Measurements from ENCODE around the gene NCS1.

Gene NCS1

DNA sequence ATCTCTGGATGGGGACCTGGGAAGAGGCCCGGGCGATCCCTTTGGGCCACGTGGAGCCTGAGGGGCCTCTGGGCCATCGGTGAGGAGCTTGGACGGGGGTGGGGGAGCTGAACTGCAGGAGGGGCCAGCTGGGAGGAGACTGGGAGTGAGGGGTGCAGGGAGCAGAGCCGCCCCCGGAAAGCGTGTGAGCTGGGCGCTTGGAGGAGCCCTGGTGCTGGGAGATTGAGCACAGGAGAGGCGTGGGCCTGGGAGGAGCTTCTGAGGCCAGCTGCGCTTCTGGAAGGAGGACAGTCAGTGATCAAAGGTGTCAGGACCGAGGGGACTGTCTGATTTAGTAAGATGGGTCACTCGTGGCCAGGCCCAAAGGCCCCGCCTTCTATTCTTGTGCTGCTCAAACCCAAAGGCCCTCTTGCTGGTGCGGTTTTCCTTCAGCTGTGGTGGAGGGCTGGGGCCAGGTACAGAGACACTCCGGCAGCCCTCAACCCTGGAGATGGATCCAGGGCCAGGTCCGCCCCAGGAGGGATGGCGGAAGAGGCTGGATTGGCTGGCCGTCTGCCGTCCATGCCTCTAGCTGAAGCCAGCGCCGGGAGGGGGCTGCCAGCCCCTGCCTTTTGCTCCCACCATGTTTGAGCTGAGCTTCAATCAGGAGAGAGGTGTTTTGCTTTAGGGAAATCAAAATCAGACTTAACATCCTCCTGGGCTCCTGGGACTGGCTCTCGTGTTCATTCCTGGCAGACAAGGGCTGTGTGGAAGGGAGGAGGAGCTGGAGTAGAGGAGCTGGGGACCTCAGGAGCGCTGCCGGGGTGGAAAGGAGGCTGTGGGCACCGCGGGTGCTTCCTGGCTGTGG, 21.6 kb downstream of the NCS1 start:
- DNase-seq (ENCODE audit: low read depth in 2 of 2) = no peak

GRCh38 chr9:130194378-130194932, 22.3 kb downstream of the NCS1 start:
- no peak for DNase-seq (ENCODE audit: low read depth in 2 of 2)

DNA sequence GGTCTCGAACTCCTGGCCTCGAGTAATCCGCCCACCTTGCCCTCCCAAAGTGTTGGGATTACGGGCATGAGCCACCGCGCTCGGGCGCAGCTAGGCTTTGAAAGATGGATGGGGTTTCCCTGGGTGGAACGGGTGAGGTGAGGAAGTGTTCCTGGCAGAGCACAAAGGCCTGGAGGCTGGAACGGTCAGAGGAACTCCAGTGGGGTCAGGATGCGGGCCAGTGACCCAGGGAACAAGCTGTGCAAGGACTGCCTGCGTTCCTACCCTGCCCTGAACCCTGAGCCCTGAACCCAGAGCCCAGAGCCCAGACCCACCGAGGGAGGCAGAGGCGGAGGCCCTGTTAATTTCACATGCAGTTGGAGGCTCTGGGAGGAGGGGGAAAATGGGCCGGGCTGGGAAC, 23.4 kb downstream of the NCS1 start:
- DNase-seq (ENCODE audit: low read depth in 2 of 2) = no peak

DNA sequence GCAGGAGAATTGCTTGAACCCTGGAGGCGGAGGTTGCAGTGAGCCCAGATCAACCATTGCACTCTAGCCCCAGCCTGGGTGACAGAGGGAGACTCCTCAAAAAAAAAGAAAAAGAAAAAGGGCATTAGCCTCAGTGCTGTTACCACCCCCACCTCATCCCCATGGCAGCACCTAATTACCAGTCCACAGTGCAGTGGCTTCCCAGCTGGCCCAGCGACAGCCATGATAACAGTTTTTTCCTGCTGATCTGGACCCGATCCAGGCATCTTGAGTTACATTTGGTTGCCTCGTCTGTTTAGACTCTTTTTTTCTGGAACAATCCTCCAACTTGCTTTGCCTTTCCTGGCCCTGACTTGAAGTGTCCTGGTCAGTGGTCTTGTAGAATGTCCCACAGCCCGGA, 24.4 kb downstream of the NCS1 start:
- no peak for DNase-seq (ENCODE audit: low read depth in 2 of 2)

DNA sequence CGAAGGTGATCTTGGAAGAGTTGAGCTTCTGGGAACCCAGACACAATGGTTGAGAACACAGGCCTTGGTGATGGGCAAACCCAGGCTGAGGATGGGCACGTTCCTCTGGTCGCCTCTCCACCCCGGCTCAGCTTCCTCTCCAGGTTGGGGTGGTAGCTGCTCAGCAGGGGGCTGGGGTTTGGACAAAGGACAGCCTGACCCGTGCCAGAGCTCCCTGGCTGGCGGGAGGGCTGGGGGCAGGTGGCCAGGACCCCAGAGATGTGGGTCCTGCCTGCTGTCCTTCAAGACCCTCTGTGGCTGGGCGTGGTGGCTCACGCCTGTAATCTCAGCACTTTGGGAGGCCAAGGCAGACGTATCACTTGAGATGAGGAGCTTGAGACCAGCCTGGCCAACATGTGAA, 25.2 kb downstream of the NCS1 start:
- no peak for DNase-seq (ENCODE audit: low read depth in 2 of 2)

DNA sequence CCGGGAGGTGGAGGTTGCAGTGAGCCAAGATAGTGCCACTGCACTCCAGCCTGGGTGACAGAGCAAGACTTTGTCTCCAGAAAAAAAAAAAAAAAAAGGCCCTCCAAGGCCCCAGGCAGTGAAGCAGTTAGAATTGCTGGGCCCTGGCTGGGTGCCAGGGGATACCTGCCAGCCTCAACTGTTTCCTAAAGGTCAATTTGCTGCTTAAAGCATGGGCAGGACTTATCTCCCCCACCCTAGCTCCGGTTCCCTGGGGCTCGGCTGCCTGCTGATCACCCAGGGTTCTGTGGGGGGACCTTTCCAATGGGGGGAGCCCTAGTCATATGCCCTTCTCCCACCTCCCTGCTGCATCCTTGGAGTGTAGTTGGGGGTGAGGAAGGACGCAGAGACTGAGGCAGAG, 25.7 kb downstream of the NCS1 start:
- DNase-seq (ENCODE audit: low read depth in 2 of 2) = no peak

- no peak for DNase-seq (ENCODE audit: low read depth in 2 of 2)
Observed at GRCh38 chr9:130198501-130199179, 26.4 kb downstream of the NCS1 start.

DNA sequence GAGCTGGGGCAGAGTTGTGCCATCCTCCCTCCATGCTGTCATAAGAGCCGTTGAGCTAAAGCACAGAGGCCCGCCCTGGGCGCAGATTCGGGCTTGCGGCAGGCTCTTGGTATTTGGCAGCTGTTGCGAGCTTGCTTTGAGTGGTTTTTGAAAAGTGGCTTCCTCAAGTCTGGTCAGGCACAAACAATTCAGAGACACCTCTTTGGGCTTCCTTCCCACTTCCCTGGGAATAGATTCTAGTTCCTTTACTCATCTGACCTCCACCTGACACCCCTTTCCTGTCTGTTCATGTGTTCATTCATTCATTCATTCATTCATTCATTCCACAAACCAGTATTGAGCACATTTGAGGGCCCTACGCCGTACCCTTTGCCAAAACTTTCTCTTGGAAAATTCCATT, 27.4 kb downstream of the NCS1 start:
- no peak for DNase-seq (ENCODE audit: low read depth in 2 of 2)

DNA sequence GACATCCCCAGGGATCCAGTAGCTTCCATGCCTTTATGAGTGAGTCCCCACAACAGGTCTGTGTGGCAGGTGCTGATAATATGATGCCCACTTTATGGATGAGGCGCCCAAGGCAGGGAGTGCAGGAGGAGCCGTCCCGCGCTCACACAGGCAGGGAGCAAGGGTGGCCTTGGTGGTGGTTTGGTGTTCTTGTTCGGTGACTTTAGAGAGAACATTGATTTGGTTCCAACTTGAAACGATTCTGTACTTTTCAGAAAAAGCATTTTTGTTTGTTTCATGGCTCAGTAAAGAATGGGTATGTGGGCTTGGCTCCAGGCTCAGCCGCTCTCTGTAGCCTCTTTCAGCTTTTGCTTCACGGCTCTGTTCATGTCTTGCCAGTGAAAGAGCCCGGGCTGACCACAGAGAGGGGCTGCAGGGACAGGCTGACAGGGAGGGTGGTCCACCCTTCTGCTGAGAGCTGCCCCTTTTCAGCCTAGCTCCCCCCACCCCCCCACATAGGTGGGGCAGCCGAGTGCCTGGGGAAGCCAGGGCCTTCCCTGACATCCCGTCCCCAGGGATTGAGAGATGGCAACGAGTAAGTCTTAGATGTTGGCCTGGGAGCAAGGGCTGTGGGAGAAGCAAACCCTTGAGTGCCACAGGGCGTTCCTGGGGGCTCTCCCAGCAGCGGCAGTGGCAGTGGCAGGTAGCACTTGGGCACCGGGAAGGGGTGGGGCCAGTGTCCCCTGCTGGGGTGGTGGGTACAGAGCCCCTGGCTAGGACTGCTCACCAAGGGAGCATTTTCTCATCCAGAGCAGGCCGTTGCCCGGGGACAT, 28.0 kb downstream of the NCS1 start:
- no peak for DNase-seq (ENCODE audit: low read depth in 2 of 2)

DNA sequence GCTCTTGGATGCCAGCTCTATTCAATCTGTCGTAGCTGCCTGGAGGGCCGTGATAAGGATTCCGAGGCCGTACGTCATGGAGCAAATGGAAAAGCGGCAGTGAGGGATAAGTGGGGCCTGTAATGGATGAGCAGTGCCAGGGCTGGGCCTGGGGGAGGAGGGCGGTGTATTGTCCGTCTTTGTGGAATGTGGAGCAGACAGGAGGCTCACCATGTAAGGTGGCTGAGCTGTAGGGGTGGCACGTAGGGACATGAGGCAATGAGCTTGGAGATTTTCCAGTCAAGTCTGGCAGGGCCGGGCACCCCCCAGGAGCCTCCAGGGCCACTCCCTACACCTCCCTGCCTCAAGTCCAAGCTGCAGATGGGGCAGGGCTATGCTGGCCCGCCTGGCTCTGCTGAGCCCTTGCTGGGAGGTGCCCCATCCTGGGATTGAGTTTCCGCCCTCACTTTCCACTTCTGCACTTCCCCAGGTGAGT, 29.2 kb downstream of the NCS1 start:
- DNase-seq (ENCODE audit: low read depth in 2 of 2) = no peak

- DNase-seq (ENCODE audit: low read depth in 2 of 2) = no peak
Observed at GRCh38 chr9:130201974-130202373, 29.8 kb downstream of the NCS1 start.

DNA sequence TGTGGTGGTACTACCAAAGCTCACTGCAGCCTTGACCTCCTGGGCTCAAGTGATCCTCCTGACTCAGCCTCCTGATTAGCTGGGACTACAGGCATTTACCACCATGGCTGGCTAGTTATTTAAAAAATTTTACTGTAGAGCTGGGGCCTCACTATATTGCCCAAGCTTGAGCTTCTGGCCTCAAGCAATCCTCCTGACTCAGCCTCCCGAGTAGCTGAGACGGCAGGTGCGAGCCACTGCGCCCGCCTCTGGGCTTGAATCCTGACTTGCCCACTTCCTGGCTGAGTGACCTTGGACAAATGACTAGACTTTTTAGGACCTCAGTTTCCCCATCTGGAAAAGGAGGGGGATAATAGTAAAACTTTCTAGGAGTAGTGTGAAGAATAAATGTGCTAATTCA, 32.1 kb downstream of the NCS1 start:
- no peak for DNase-seq (ENCODE audit: low read depth in 2 of 2)

- no peak for DNase-seq (ENCODE audit: low read depth in 2 of 2)
Observed at GRCh38 chr9:130204959-130205358, 32.8 kb downstream of the NCS1 start.

GRCh38 chr9:130205912-130206311, 33.7 kb downstream of the NCS1 start:
- no peak for DNase-seq (ENCODE audit: low read depth in 2 of 2)

GRCh38 chr9:130206579-130206978, 34.4 kb downstream of the NCS1 start:
- DNase-seq (ENCODE audit: low read depth in 2 of 2) = no peak

GRCh38 chr9:130207241-130207992, 35.2 kb downstream of the NCS1 start:
- no peak for DNase-seq (ENCODE audit: low read depth in 2 of 2)

DNA sequence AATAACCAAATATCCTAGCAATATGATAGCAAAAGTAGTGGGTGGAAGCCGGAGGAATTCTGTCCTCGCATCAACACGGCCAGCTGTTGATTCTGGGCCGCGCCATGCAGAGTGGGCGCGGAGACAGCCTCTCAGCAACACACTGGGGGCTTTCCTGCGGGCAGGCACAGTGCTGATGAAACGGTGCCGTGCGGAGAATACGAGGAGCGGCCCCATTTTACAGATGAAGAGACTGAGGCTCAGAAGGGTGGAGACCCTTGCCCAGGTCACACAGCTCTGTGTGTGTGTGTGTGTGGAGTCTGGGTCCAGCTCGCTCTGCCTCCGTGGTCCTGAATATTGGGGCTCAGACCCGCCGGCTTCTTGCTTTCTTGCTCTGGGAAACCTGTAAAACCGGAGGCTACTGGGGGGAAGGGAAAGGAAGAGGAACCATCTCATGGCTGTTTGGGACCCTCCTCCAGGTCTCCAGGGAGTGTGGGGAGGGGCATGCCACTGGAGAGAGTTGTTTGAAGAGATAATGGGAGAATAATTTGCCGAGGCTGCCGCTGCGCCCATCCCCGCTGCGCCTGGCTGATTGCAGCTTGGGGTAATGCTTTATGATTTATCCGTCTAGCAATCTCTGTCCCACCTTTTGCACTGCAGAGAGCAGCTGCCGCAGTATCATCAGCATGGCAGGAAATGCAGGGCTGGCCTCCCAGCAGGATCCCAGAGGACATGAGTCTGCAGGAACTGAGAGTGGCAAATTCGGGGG, 36.6 kb downstream of the NCS1 start:
- DNase-seq (ENCODE audit: low read depth in 2 of 2) = no peak

DNA sequence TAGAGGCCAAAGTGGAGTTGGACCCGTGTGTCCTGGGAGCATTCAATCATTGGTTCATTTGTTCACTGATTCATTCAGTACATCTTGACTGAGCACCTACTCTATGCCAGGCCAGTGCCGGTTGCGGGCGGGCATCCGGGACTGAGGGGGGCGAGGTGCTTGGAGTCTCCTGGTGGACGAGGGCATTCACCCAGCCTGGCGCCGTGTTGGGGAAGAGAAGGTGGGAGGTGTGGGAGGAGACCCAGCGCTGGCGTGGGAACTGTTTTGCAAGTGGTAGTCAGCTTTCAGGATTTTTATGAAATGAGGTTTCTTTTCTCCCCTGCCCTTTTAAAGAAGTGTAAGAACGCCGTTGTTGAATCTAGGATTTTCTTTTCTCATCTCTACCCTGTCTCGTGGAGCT, 37.2 kb downstream of the NCS1 start:
- no peak for DNase-seq (ENCODE audit: low read depth in 2 of 2)

GRCh38 chr9:130211548-130212226, 39.5 kb downstream of the NCS1 start:
- DNase-seq (ENCODE audit: low read depth in 2 of 2) = no peak
